HCT116 (cell line): Measurements from ENCODE around the gene OR1E2. TPM values are rescaled to one million over a fixed set of nuclear protein-coding genes. Genes with fewer than 3 reads are reported as not detected.
"Not testable (repeated sequence)": the region's sequence is repeated elsewhere in the genome, so short reads cannot be mapped to it uniquely, and the experiment has no call there.

Source experiments
- ATAC-seq: fragments of 200-7000 bp; cut with Tn5 transposase; 2 replicates; pipeline ENCODE4 v1.9.1; 2020; ENCODE audit warnings: mild to moderate bottlenecking, moderate library complexity
- BruUV-seq: library from RNA; stranded (reverse); fragments of 400-500 nt; replicated peaks from 2 replicates; lab custom pipeline; 2021; lab: Mats Ljungman, UMichigan
- CTCF ChIA-PET: fragments of 300-600 bp; sonication (Branson Sonifier 250); formaldehyde crosslinking; loops from one replicate; lab custom pipeline; 2021; ENCODE audit warnings: antibody characterized with exemption; lab: Charles Lee
- POLR2A ChIA-PET: fragments of 300-600, 350-600 bp; sonication (Branson Sonifier 250); formaldehyde crosslinking; loops from one replicate; lab custom pipeline; 2021; ENCODE audit warnings: antibody characterized with exemption; lab: Charles Lee
- RAD21 ChIA-PET, 2 experiments: fragments of 300-600 bp; sonication (Branson Sonifier 250); formaldehyde crosslinking; loops; one replicate each; lab custom pipeline; 2023; ENCODE audit warnings: low total read pairs in 2 of 2; ENCODE audit not compliant: uncharacterized antibody in 2 of 2, unreplicated experiment in 2 of 2, low non-redundant PET in 1 of 2; lab: Charles Lee
- DNase-seq: peaks from one replicate; pipeline ENCODE4 v3.0.0-alpha.2; 2010; ENCODE audit warnings: low read depth, low spot score
- H2AFZ ChIP-seq: fragments of 200-600 bp; shearing (Covaris generic), sonication (generic); 2 replicates; pipeline ENCODE4 v1.6.1; 2017; ENCODE audit warnings: low read depth, mixed run types, mixed read lengths, antibody characterized with exemption, low read length; ENCODE audit not compliant: poor library complexity, severe bottlenecking
- H3K27ac ChIP-seq: 2 replicates; pipeline ENCODE4 v1.5.1; 2012; ENCODE audit warnings: low read depth, low read length
- H3K27me3 ChIP-seq: fragments of 200-600 bp; sonication (generic); 2 replicates; pipeline ENCODE4 v1.6.1; 2016; ENCODE audit warnings: mixed run types, low read length, mixed read lengths; ENCODE audit not compliant: insufficient read depth
- H3K36me3 ChIP-seq, 2 experiments: fragments of 200-500 bp in 1 of 2; fragments of 200-600 bp in 1 of 2; sonication (Bioruptor generic) in 1 of 2; sonication (generic) in 1 of 2; 2 replicates each; pipeline versions ENCODE4 v1.5.1 to v1.6.1; 2014 to 2016; ENCODE audit warnings: low read length in 2 of 2, inconsistent platforms in 1 of 2, mixed read lengths in 1 of 2, mixed run types in 1 of 2; ENCODE audit not compliant: insufficient read depth in 2 of 2, control insufficient read depth in 1 of 2
- H3K4me1 ChIP-seq, 2 experiments: fragments of 200-600 bp in 1 of 2; sonication (generic) in 1 of 2; 2 replicates each; pipeline versions ENCODE4 v1.5.1 to v1.6.1; 2012 to 2017; ENCODE audit warnings: low read length in 2 of 2, inconsistent platforms in 1 of 2, mild to moderate bottlenecking in 1 of 2, mixed read lengths in 1 of 2, mixed run types in 1 of 2, moderate library complexity in 1 of 2; ENCODE audit not compliant: insufficient read depth in 2 of 2, control insufficient read depth in 1 of 2
- H3K4me2 ChIP-seq: fragments of 200-600 bp; sonication (generic); 2 replicates; pipeline ENCODE4 v1.6.1; 2017; ENCODE audit warnings: mixed run types, low read length, mixed read lengths
- H3K4me3 ChIP-seq, 2 experiments: fragments of 200-600 bp in 1 of 2; sonication (generic) in 1 of 2; replicated peaks in 1 of 2; 2 replicates each; pipeline ENCODE4 v1.5.1; 2011 to 2016; ENCODE audit warnings: low read length in 2 of 2, control low read depth in 1 of 2, low read depth in 1 of 2, mild to moderate bottlenecking in 1 of 2, mixed read lengths in 1 of 2, mixed run types in 1 of 2
- H3K79me2 ChIP-seq: fragments of 200-600 bp; sonication (generic); 2 replicates; pipeline ENCODE4 v1.6.1; 2017; ENCODE audit warnings: mild to moderate bottlenecking, mixed run types, low read length, moderate library complexity, mixed read lengths; ENCODE audit not compliant: insufficient read depth
- H3K9ac ChIP-seq: fragments of 200-600 bp; sonication (generic); 2 replicates; pipeline ENCODE4 v1.6.1; 2016; ENCODE audit warnings: low read length, mixed read lengths
- H3K9me2 ChIP-seq: fragments of 200-600 bp; sonication (generic), shearing (Covaris generic); 2 replicates; pipeline ENCODE4 v1.6.1; 2017; ENCODE audit warnings: mixed run types, mild to moderate bottlenecking, moderate library complexity; ENCODE audit not compliant: insufficient read depth
- H3K9me3 ChIP-seq, 2 experiments: fragments of 200-500 bp in 1 of 2; fragments of 200-600 bp in 1 of 2; sonication (Bioruptor generic) in 1 of 2; sonication (generic) in 1 of 2; 2 replicates each; pipeline ENCODE4 v1.6.1; 2014 to 2017; ENCODE audit warnings: low read length in 2 of 2, mixed read lengths in 2 of 2, inconsistent platforms in 1 of 2, low read depth in 1 of 2, mild to moderate bottlenecking in 1 of 2, mixed run types in 1 of 2, moderate library complexity in 1 of 2; ENCODE audit not compliant: control insufficient read depth in 1 of 2, insufficient read depth in 1 of 2
- H4K20me1 ChIP-seq: fragments of 200-600 bp; sonication (generic), shearing (Covaris generic); 2 replicates; pipeline ENCODE4 v1.6.1; 2017; ENCODE audit warnings: mixed run types, mild to moderate bottlenecking, moderate library complexity; ENCODE audit not compliant: insufficient read depth
- CEBPB ChIP-seq: IDR thresholded peaks from 2 replicates; pipeline ENCODE4 v1.6.1; 2012; ENCODE audit warnings: low read depth
- CTCF ChIP-seq, 3 experiments: fragments of 200-600 bp in 1 of 3; sonication (generic) in 1 of 3; IDR thresholded peaks in 2 of 3; conservative IDR thresholded peaks in 1 of 3; 2 replicates each; pipeline ENCODE4 v1.5.1; 2012 to 2017; ENCODE audit warnings: low read depth in 2 of 3, low read length in 2 of 3, antibody characterized with exemption in 1 of 3, borderline replicate concordance in 1 of 3, control low read depth in 1 of 3, mild to moderate bottlenecking in 1 of 3, mixed read lengths in 1 of 3, mixed run types in 1 of 3, moderate library complexity in 1 of 3; ENCODE audit not compliant: insufficient read depth in 1 of 3
- EGR1 ChIP-seq: IDR thresholded peaks from 2 replicates; pipeline ENCODE4 v1.6.1; 2012; ENCODE audit warnings: low read depth
- ELF1 ChIP-seq: IDR thresholded peaks from 2 replicates; pipeline ENCODE4 v1.6.1; 2012; ENCODE audit warnings: low read depth, borderline replicate concordance
- EZH2 ChIP-seq: fragments of 200-600 bp; sonication (generic); IDR thresholded peaks from 2 replicates; pipeline ENCODE4 v1.6.1; 2017; ENCODE audit warnings: antibody characterized with exemption, mixed run types
- EZH2phosphoT487 ChIP-seq: fragments of 200-600 bp; IDR thresholded peaks from 2 replicates; pipeline ENCODE4 v1.6.1; 2018; ENCODE audit warnings: antibody characterized with exemption, borderline replicate concordance
- JUND ChIP-seq: IDR thresholded peaks from 2 replicates; pipeline ENCODE4 v1.6.1; 2012
- SP1 ChIP-seq: IDR thresholded peaks from 2 replicates; pipeline ENCODE4 v1.6.1; 2012; ENCODE audit warnings: low read depth
- TCF7L2 ChIP-seq: IDR thresholded peaks from 2 replicates; pipeline ENCODE4 v1.7.0; 2011; ENCODE audit warnings: borderline replicate concordance, inconsistent platforms; ENCODE audit not compliant: insufficient read depth, insufficient read length; ENCODE audit errors: extremely low read depth
- YY1 ChIP-seq: IDR thresholded peaks from 2 replicates; pipeline ENCODE4 v1.6.1; 2011; ENCODE audit warnings: low read length, low read depth, moderate library complexity, mild to moderate bottlenecking; ENCODE audit not compliant: insufficient replicate concordance; ENCODE audit errors: extremely low read depth
- ZBTB33 ChIP-seq: IDR thresholded peaks from 2 replicates; pipeline ENCODE4 v1.6.1; 2011; ENCODE audit warnings: mild to moderate bottlenecking, low read length, moderate library complexity; ENCODE audit not compliant: insufficient replicate concordance; ENCODE audit errors: extremely low read depth
- ZFX ChIP-seq: fragments of 450-650 bp; IDR thresholded peaks from 2 replicates; pipeline ENCODE4 v1.6.1; 2017
- intact Hi-C: fragments of 100-400 bp; cut with micrococcal nuclease; formaldehyde crosslinking; loops from 2 replicates; pipeline ENCODE4 v1.10.0; 2022
- total RNA-seq: library from RNA; stranded (reverse); gene quantifications from one replicate; pipeline ENCODE4 v1.2.1, GENCODE V29; 2021; ENCODE audit not compliant: unreplicated experiment

Gene OR1E2
- total RNA-seq, 1 experiment from 2014 or later: not detected

GRCh38 chr17:3469529-3469928 is 35.9 kb upstream of the OR1E2 start:
- Histone ChIP-seq H3K4me2 (no peak overlapping the region), H3K9ac (no peak overlapping the region), H3K4me1 (no peaks in the 10 kb centered on the region), H3K27me3 (no peaks in the 10 kb centered on the region), H3K4me3 (no peak overlapping the region), H3K27ac (no peak overlapping the region), H3K36me3 (no peaks in the 10 kb centered on the region), H2AFZ (no peak overlapping the region), H3K9me3 (no peaks in the 10 kb centered on the region), H3K79me2 (no peaks in the 10 kb centered on the region), H3K9me2 (no peaks in the 10 kb centered on the region), H4K20me1 (no peaks in the 10 kb centered on the region)
- TF ChIP-seq ZFX (no peak), TCF7L2 (no peak), ZBTB33 (no peak), EZH2 (no peak), YY1 (no peak), EGR1 (no peak), EZH2phosphoT487 (no peak), JUND (no peak), CEBPB (no peak), ELF1 (no peak), CTCF (IDR thresholded peaks at IDR 0.05 in 2 of 3, conservative IDR thresholded peaks at IDR 0.05 in 1 of 3; ENCODE audit: borderline replicate concordance in 1 of 3, insufficient read depth in 1 of 3, low read depth in 2 of 3, low read length in 2 of 3) (no peak), SP1 (no peak)
- CTCF ChIA-PET: no interaction called here
- no TSS peak for BruUV-seq
- ATAC-seq: no peak
- RAD21 ChIA-PET: no interaction called here
- POLR2A ChIA-PET: no interaction called here
- no peak for DNase-seq
- intact Hi-C loops: no loop called here

- H3K27ac ChIP-seq, H3K4me1 ChIP-seq, H3K79me2 ChIP-seq, H3K36me3 ChIP-seq, POLR2A ChIA-PET, H3K9me2 ChIP-seq, ATAC-seq, CTCF ChIA-PET, H3K4me3 ChIP-seq, BruUV-seq, H2AFZ ChIP-seq, H3K27me3 ChIP-seq, H3K9me3 ChIP-seq, intact Hi-C loops, DNase-seq, RAD21 ChIA-PET, H3K4me2 ChIP-seq, H4K20me1 ChIP-seq, H3K9ac ChIP-seq: not testable (repeated sequence)
Measured at GRCh38 chr17:3466355-3466754, 32.7 kb upstream of the OR1E2 start.
